ACHN (cell line): Measurements from ENCODE around the gene EIF4E3.

Experiments
- DNase-seq: peaks from one replicate; pipeline ENCODE4 v3.0.0-alpha.2; 2015
- in situ Hi-C: cut with HindIII; loops from 2 replicates; pipeline ENCODE4 v1.10.0; 2017; ENCODE audit warnings: low sequenced_read_pairs, low pct_ligation_motif_present, low pct_unique_long_range_greater_than_20kb

The EIF4E3 gene

GRCh38 chr3:71725271-71725991, at the start of gene EIF4E3:
Gene EIF4E3 (minus strand): TSS chr3:71725402. CDS start chr3:71725367, 35 bp downstream.
- in situ Hi-C loops, result no loop called here

GRCh38 chr3:71771884-71772283, 46.7 kb upstream of the EIF4E3 start:
- in situ Hi-C loops, result no loop called here
- no peak for DNase-seq

More at GRCh38 chr3:71725271-71725991, at the start of gene EIF4E3:
- peak; percentile 35 for DNase-seq

GRCh38 chr3:71771126-71771525, 45.9 kb upstream of the EIF4E3 start:
- no peak for DNase-seq
- in situ Hi-C loops, result no loop called here

- in situ Hi-C loops, result no loop called here
- no peak for DNase-seq
These were observed 38.2 kb upstream of the EIF4E3 start for GRCh38 chr3:71763426-71763825.

- in situ Hi-C loops, result no loop called here
- no peak for DNase-seq
These were observed 34.9 kb upstream of the EIF4E3 start for GRCh38 chr3:71760140-71760539.

- no peak for DNase-seq
- in situ Hi-C loops, result no loop called here
These were observed 34.2 kb upstream of the EIF4E3 start for GRCh38 chr3:71759401-71759800.

GRCh38 chr3:71758091-71758490, 32.9 kb upstream of the EIF4E3 start:
- in situ Hi-C loops, result no loop called here

GRCh38 chr3:71754610-71755253, 29.5 kb upstream of the EIF4E3 start:
- in situ Hi-C loops, result no loop called here
- DNase-seq, result no peak

More at GRCh38 chr3:71758091-71758490, 32.9 kb upstream of the EIF4E3 start:
- DNase-seq, result no peak

- DNase-seq, result peak; percentile 10
- in situ Hi-C loops, result no loop called here
These were observed 28.8 kb upstream of the EIF4E3 start, which contains the start of gene GPR27 for GRCh38 chr3:71753701-71754609. Gene GPR27 (plus strand): TSS chr3:71753855. CDS start chr3:71754050, 195 bp downstream.

GRCh38 chr3:71752831-71753700, 27.9 kb upstream of the EIF4E3 start:
- in situ Hi-C loops, result no loop called here
- no peak for DNase-seq

- DNase-seq, result no peak
- in situ Hi-C loops, result no loop called here
These were observed 26.4 kb upstream of the EIF4E3 start for GRCh38 chr3:71751602-71752001.

- in situ Hi-C loops, result no loop called here
These were observed 19.5 kb upstream of the EIF4E3 start for GRCh38 chr3:71744738-71745137.

GRCh38 chr3:71742621-71743020, 17.4 kb upstream of the EIF4E3 start:
- in situ Hi-C loops, result no loop called here
- DNase-seq, result no peak

More at GRCh38 chr3:71744738-71745137, 19.5 kb upstream of the EIF4E3 start:
- DNase-seq, result no peak

GRCh38 chr3:71734881-71735280, 9.7 kb upstream of the EIF4E3 start:
- in situ Hi-C loops, result no loop called here
- no peak for DNase-seq

- in situ Hi-C loops, result no loop called here
- DNase-seq, result no peak
These were observed 8.1 kb upstream of the EIF4E3 start for GRCh38 chr3:71733319-71733718.

GRCh38 chr3:71732637-71733036, 7.4 kb upstream of the EIF4E3 start:
- in situ Hi-C loops, result no loop called here
- no peak for DNase-seq

GRCh38 chr3:71728632-71729342, 3.6 kb upstream of the EIF4E3 start:
- no peak for DNase-seq
- in situ Hi-C loops, result no loop called here

- no peak for DNase-seq
- in situ Hi-C loops, result no loop called here
These were observed 944 bp upstream of the EIF4E3 start for GRCh38 chr3:71726146-71726545.
